Smooth muscle cell (in vitro differentiated cells): ENCODE data around the gene DOCK3. TPM values are rescaled to one million over a fixed set of nuclear protein-coding genes. Genes with fewer than 3 reads are reported as not detected.

Experiments used
- DNase-seq: peaks from one replicate; lab custom pipeline; 2025; ENCODE audit not compliant: unreplicated experiment; lab: John Stamatoyannopoulos, UW
- H2AFZ ChIP-seq: fragments of 200-600 bp; sonication (generic); 2 replicates; pipeline ENCODE4 v1.6.0; 2016; ENCODE audit warnings: antibody characterized with exemption, low read depth, mild to moderate bottlenecking
- H3F3A ChIP-seq: fragments of 200-600 bp; sonication (generic); 2 replicates; pipeline ENCODE4 v1.6.0; 2017; ENCODE audit warnings: antibody characterized with exemption, low read depth
- H3K27ac ChIP-seq: fragments of 200-600 bp; sonication (generic); 2 replicates; pipeline ENCODE4 v1.5.1; 2016; ENCODE audit warnings: low read depth, mild to moderate bottlenecking
- H3K27me3 ChIP-seq: fragments of 200-600 bp; sonication (generic); 2 replicates; pipeline ENCODE4 v1.6.1; 2016; ENCODE audit warnings: low read depth, mild to moderate bottlenecking
- H3K36me3 ChIP-seq: fragments of 200-600 bp; sonication (generic); 2 replicates; pipeline ENCODE4 v1.5.1; 2016; ENCODE audit warnings: low read depth
- H3K4me1 ChIP-seq: fragments of 200-600 bp; sonication (generic); 2 replicates; pipeline ENCODE4 v1.5.1; 2016; ENCODE audit warnings: low read depth
- H3K4me2 ChIP-seq: fragments of 200-600 bp; sonication (generic); 2 replicates; pipeline ENCODE4 v1.6.0; 2016; ENCODE audit warnings: mild to moderate bottlenecking
- H3K4me3 ChIP-seq: fragments of 200-600 bp; sonication (generic); 2 replicates; pipeline ENCODE4 v1.5.1; 2016; ENCODE audit warnings: mild to moderate bottlenecking
- H3K79me2 ChIP-seq: fragments of 200-600 bp; sonication (generic); 2 replicates; pipeline ENCODE4 v1.6.0; 2016; ENCODE audit warnings: low read depth, mild to moderate bottlenecking
- H3K9ac ChIP-seq: fragments of 200-600 bp; sonication (generic); 2 replicates; pipeline ENCODE4 v1.6.0; 2016; ENCODE audit warnings: low read depth
- H3K9me3 ChIP-seq: fragments of 200-600 bp; sonication (generic); replicated peaks from 2 replicates; pipeline ENCODE4 v1.5.1; 2016; ENCODE audit warnings: low read depth
- H4K20me1 ChIP-seq: fragments of 200-600 bp; sonication (generic); 2 replicates; pipeline ENCODE4 v1.6.0; 2016; ENCODE audit warnings: low read depth
- CTCF ChIP-seq: fragments of 200-600 bp; sonication (generic); IDR thresholded peaks from 2 replicates; pipeline ENCODE4 v1.5.1; 2017; ENCODE audit warnings: borderline replicate concordance, mild to moderate bottlenecking, antibody characterized with exemption; ENCODE audit not compliant: insufficient read depth, poor library complexity, severe bottlenecking
- WGBS: methylation state at CpG from one replicate; pipeline ENCODE4 v1.1.7; 2016; ENCODE audit warnings: low lambda C conversion rate; 5-methylcytosine and 5-hydroxymethylcytosine counted together
- polyA plus RNA-seq: library from polyadenylated mRNA; unstranded; fragments of >200 nt; fragmentation: Nextera tagmentation; extraction: Ambion mirVana; gene quantifications from 2 replicates; pipeline ENCODE4 v1.2.1, GENCODE V29; 2016
- total RNA-seq: library from RNA; depleted of rRNA; stranded (reverse); fragments of >200 nt; gene quantifications from 2 replicates; pipeline ENCODE4 v1.2.3, GENCODE V29; 2014

The DOCK3 gene
- total and polyA plus RNA-seq, 2 experiments from 2014 or later, result 0.29 to 2.2 TPM

DNA sequence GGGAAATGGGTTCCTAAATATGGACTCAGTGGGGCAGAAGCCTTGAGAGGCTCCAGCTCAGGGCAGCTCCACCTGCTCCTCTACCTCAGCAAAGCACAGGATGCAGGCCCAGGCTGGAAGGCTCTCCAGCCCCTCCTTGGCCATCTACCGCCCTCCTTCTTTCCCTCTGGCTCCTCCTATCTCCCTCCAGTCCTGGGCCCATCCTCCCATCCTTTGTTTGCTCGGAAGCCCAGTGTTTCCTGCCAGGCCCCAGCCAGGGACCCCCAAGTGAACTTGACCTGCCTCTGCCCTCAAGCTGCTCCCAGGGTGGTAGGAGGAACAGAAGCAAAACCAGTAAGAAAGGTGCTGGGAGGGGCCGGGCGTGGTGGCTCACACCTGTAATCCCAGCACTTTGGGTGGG lies 37.7 kb upstream of the DOCK3 start:
- no peak for DNase-seq
- Histone ChIP-seq H3F3A (no peaks in the 10 kb centered on the region), H2AFZ (no peak overlapping the region), H4K20me1 (peaks cover 36% of the 10 kb centered on the region), H3K27ac (no peak overlapping the region), H3K4me1 (peaks cover 7% of the 10 kb centered on the region), H3K4me3 (no peak overlapping the region), H3K79me2 (no peaks in the 10 kb centered on the region), H3K36me3 (no peaks in the 10 kb centered on the region), H3K9ac (no peak overlapping the region), H3K4me2 (no peak overlapping the region), H3K27me3 (no peaks in the 10 kb centered on the region), H3K9me3 (no peaks in the 10 kb centered on the region)
- no peak for TF ChIP-seq CTCF
- 95% methylated on average over 4 of the region's 4 CpGs for WGBS

GRCh38 chr3:50637945-50638344 lies 36.8 kb upstream of the DOCK3 start:
- no peak for TF ChIP-seq CTCF
- DNase-seq, result no peak
- H3K4me1 ChIP-seq, result peaks cover 7% of the 10 kb centered on the region
- H3K36me3 ChIP-seq, result no peaks in the 10 kb centered on the region
- H3K9me3 ChIP-seq, result no peaks in the 10 kb centered on the region
- H3K79me2 ChIP-seq, result no peaks in the 10 kb centered on the region
- H3K27me3 ChIP-seq, result no peaks in the 10 kb centered on the region
- no peak overlapping the region for H3K27ac ChIP-seq
- H2AFZ ChIP-seq, result no peak overlapping the region
- 69% methylated on average over 3 of the region's 3 CpGs for WGBS
- no peak overlapping the region for H3K9ac ChIP-seq
- no peaks in the 10 kb centered on the region for H3F3A ChIP-seq
- H4K20me1 ChIP-seq, result peaks cover 36% of the 10 kb centered on the region
- peak overlapping the region; percentile 6 for H3K4me2 ChIP-seq
- no peak overlapping the region for H3K4me3 ChIP-seq

- Histone ChIP-seq H3K4me2 (peak overlapping the region; percentile 6), H2AFZ (no peak overlapping the region), H3K9ac (no peak overlapping the region), H3K79me2 (no peaks in the 10 kb centered on the region), H3K9me3 (no peaks in the 10 kb centered on the region), H3K4me3 (no peak overlapping the region), H4K20me1 (peaks cover 32% of the 10 kb centered on the region), H3K27ac (no peak overlapping the region), H3K4me1 (peaks cover 7% of the 10 kb centered on the region), H3K27me3 (no peaks in the 10 kb centered on the region), H3F3A (no peaks in the 10 kb centered on the region), H3K36me3 (no peaks in the 10 kb centered on the region)
- no peak for TF ChIP-seq CTCF
- no peak for DNase-seq
- WGBS, result 43% methylated on average over 6 of the region's 6 CpGs
Observed at GRCh38 chr3:50639055-50639494, 35.7 kb upstream of the DOCK3 start.

GRCh38 chr3:50642382-50642781 lies 32.3 kb upstream of the DOCK3 start:
- Histone ChIP-seq H3K4me3 (no peak overlapping the region), H3K9ac (no peak overlapping the region), H3K36me3 (no peaks in the 10 kb centered on the region), H3K27me3 (no peaks in the 10 kb centered on the region), H3K27ac (no peak overlapping the region), H3K9me3 (no peaks in the 10 kb centered on the region), H4K20me1 (peaks cover 21% of the 10 kb centered on the region), H3K79me2 (no peaks in the 10 kb centered on the region), H3F3A (no peaks in the 10 kb centered on the region), H2AFZ (no peak overlapping the region), H3K4me1 (peaks cover 7% of the 10 kb centered on the region), H3K4me2 (no peak overlapping the region)
- DNase-seq, result no peak
- TF ChIP-seq CTCF, result no peak
- 97% methylated on average over 1 of the region's 1 CpG for WGBS
